Heart left ventricle (tissue), 13 donors: ENCODE measurements around the gene AFF4.

Source experiments
- POLR2A ChIP-seq, 2 donors: fragments of 450-650 bp; IDR thresholded peaks; one replicate each; pipeline ENCODE4 v1.6.1; 2017; ENCODE audit warnings: antibody characterized with exemption in 2 of 2, mild to moderate bottlenecking in 2 of 2, moderate library complexity in 2 of 2
- TF ChIP-seq, protein P1 (sequence below), 12 donors: fragments of 200-600 bp; sonication (generic) in 4 of 12; IDR thresholded peaks; one replicate each; pipeline versions ENCODE4 v1.5.0 to v1.8.0; 2018 to 2022; ENCODE audit warnings: antibody characterized with exemption in 12 of 12, mild to moderate bottlenecking in 5 of 12
- donor health status: ischemic (EF 13 %, LVEDD 7.1; RV severe dilation, severe dysfunction).
- donor health status: DM: no; HTN: yes; CAD: no.
- donor health status: DM: no; HTN: no; CAD: no.
- donor health status: ischemic (EF 25% LVEDD 6.9; RV normal size, moderate dysfunction).
- donor health status: ischemic (EF 25% LVEDD 5.7; RV mildly dilated, moderate dysfunction).
- donor health status: ischemic (EF 35%, LVEDD 5.7; RV mildly dilated, moderate dysfunction).
- donor health status: nonischemic (EF 11% LVEDD 7.7; RV severe dilation, severe dysfunction).
- donor health status: DM: yes; HTN: yes; CAD: no.
- donor health status: PGD.
- donor health status: ischemic (EF 29% LVEDD 5.4; RV normal size, mild dysfunction).
- donor health status: nonischemic (EF 23%, LVEDD 6.1; RV moderate dilation, normal function).

DNA sequence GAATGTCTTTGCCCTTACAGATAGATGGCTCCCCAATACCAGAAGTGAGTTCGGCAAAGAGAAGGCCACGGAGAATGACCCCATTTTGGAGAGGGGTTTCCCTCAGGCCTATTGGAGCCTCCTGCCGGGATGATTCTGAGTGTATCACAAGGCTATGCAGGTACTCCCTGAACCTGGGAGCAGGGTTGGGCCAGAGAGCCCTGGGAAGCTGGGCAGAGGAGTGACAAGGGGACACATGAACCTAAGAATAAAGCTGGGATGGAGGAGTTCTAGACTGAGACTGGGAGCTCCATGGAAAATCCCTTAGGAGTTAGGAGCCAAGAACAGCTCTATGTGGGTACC lies 89.5 kb downstream of the AFF4 start:
- TF ChIP-seq, protein P1, sequence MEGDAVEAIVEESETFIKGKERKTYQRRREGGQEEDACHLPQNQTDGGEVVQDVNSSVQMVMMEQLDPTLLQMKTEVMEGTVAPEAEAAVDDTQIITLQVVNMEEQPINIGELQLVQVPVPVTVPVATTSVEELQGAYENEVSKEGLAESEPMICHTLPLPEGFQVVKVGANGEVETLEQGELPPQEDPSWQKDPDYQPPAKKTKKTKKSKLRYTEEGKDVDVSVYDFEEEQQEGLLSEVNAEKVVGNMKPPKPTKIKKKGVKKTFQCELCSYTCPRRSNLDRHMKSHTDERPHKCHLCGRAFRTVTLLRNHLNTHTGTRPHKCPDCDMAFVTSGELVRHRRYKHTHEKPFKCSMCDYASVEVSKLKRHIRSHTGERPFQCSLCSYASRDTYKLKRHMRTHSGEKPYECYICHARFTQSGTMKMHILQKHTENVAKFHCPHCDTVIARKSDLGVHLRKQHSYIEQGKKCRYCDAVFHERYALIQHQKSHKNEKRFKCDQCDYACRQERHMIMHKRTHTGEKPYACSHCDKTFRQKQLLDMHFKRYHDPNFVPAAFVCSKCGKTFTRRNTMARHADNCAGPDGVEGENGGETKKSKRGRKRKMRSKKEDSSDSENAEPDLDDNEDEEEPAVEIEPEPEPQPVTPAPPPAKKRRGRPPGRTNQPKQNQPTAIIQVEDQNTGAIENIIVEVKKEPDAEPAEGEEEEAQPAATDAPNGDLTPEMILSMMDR (IDR thresholded peaks at IDR 0.05): no peak
- TF ChIP-seq POLR2A (IDR thresholded peaks at IDR 0.05): no peak
